Right forelimb (tissue), 1 donor: ENCODE data around the gene BBS2.

Experiments used
- DNase-seq: peaks from one replicate; pipeline ENCODE4 v3.0.0-alpha.2; 2018

Gene BBS2

GRCh38 chr16:56475201-56475600, 44.6 kb downstream of the BBS2 start:
- DNase-seq = no peak

DNA sequence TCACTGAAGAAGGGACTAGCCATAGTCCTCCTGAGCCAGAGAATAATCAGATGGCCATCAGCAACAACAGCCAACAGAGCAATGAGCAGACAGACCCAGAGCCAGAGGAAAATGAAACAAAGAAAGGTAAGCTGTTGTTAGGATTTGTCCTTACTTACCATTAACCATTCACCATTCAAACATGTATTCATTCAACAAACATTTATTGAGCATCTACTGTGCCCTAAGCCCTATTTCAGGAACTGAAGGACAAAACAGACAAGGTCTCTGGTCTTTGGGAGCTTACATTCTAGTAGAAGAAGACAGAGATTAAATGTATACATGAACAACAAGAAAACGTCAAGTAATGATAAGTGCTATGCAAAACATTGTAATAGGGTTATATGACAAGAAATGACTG, 49.2 kb downstream of the BBS2 start:
- no peak for DNase-seq

GRCh38 chr16:56470232-56470631, 49.6 kb downstream of the BBS2 start:
- DNase-seq = no peak

GRCh38 chr16:56469748-56470147, 50.1 kb downstream of the BBS2 start:
- no peak for DNase-seq

DNA sequence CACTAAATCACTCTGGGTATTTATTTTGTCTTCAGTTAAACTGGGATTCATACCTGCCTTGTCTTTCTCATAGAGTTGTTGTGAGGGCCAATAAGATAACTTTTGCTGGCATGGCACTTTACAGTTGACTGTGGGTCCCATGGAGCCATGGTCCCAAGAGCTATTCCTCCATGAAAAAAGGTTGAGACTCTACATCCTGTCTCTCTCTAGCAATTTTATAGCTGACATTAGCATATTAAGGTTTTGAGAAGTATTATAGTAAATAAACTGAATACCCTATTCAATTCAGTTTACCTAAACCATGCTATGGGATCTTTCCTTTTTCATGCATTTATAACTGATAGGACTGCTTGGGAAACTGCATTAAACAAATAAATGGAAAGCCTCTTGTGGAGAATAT, 51.0 kb downstream of the BBS2 start:
- no peak for DNase-seq

- no peak for DNase-seq
Measured at GRCh38 chr16:56466344-56466743, 53.5 kb downstream of the BBS2 start.

DNA sequence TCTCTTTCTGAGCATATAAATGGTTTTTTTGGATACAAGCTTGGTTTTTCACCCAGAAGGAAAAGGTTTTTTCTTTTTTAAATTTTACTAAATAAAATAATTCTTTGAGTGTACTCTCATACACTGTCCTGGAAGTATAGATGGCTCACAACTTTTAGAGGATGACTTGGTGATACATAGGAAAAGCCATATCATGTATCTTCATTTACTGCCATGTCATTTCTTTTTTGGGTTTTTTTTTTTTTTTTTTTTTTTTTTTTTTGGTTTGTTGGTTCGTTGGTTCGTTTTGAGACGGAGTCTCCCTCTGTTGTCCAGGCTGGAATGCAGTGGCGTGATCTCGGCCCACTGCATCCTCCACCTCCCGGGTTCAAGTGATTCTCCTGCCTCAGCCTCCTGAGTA, 56.7 kb downstream of the BBS2 start:
- DNase-seq = no peak

- DNase-seq = no peak
Measured at GRCh38 chr16:56462064-56462796, 57.6 kb downstream of the BBS2 start.

GRCh38 chr16:56460101-56460500, 59.7 kb downstream of the BBS2 start:
- DNase-seq = no peak

- no peak for DNase-seq
Measured at GRCh38 chr16:56457927-56458470, 61.8 kb downstream of the BBS2 start.

DNA sequence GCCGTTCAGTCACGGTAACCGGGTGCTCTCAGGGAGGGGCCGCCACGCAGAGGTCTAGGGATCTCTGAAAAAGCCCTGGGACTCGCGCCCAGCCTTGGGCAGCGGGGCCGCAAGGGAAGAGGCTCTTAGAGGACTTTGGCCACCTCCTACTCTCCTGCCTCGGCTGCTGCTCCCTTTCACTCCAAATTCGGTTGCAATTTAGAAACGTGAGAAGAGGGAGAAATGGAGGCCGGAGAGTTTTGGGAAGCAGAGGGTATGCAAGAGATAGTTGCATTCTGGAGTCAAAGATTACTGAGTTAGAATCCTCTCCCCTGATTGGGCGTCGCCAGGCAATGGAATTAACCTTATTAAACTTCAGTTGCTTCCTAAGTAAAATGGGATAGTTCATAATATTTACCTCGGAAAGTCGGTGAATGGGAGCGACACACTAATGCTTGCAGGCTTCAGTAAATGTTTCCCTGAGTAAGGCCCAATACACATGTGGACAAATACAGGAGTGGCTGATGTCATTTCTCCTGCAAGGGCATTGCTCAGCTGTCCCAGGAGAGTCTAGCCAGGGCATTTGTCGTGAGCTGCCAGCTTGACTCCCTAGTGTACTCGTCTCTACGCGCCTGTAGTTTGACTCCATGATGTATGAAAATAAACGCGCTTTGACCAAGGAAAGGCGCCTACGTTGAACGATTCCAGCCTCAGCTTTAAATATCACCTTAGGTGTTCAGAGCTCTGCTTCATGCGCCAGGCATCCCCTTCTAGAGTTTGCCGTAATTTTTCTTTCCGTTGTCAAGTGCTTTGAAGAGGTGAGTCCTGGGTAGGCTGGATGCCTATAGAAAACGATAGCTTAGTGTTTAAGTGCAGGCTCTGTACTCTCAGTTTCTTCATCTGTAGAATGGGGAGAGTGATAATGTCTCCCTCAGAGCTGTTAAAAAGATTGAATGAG, 67.8 kb downstream of the BBS2 start:
- no peak for DNase-seq

- DNase-seq = peak; percentile 93
Measured at GRCh38 chr16:56450986-56451752, 68.7 kb downstream of the BBS2 start, which contains the start of the genes NUDT21 and OGFOD1. Gene NUDT21, minus strand, starts transcription at chr16:56451332. Its CDS starts 130 bp downstream, at chr16:56451202. Gene OGFOD1, plus strand, starts transcription at chr16:56451554. Its CDS starts 59 bp downstream, at chr16:56451613.

DNA sequence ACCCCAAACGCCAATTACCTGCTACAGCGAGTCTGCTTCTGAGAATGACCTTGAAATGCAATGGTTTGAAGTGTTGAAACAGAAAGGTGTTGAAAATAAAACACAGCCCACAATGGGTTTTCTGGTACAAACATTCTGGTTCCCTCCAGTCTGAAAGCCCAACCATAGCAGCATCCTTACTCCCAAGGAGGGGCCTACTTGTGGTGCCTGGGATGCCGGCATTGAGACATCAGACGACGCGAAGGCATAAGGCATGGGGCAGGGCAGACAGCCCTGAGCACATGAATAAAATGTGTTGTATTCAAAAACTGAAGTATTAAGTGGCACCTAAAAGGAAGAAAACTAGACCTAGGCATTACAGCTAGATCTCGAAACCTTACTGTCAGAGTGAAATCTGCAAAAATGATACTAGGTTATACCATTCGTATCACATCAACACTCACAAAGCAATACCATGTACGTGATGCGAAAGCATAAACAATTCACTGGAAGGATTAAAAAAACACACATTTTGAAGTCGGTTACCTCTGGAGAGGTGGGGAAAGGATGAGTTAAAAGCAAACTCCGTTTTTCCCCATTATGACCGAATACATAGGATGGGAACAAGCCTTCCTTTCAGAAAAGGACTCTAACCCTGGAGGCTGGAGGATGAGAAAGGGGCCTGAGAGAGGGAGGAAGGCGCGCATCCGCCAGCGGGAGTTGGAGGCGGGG, 69.4 kb downstream of the BBS2 start:
- DNase-seq = no peak

GRCh38 chr16:56448005-56448404, 71.8 kb downstream of the BBS2 start:
- no peak for DNase-seq

- DNase-seq = no peak
Measured at GRCh38 chr16:56447286-56447685, 72.5 kb downstream of the BBS2 start.

GRCh38 chr16:56438038-56438437, 81.8 kb downstream of the BBS2 start:
- no peak for DNase-seq

DNA sequence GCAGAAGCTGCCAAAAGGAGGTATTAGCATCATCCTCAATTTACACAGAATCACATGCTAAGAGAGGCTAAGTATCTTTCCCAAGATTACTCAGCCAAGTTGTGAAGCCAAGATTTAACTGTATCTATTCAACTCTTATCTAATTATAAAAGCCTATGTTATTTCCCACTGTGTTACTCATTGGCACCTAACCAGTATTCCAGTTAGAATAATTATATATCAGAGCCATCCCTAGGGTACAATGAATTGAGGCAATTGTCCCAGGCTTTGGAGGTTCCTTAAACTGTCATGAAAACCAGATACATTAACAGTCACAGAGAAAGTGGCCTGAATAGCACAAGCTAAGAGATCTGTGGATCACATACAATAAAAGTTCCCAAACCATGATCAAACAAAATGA, 83.6 kb downstream of the BBS2 start:
- no peak for DNase-seq
